DMS 273 (cell line): ENCODE data around the gene TMEM132E.
A peak's percentile ranks its signal among the peaks of the same experiment; 100 is the strongest.

Experiments used
- DNase-seq: peaks from one replicate; lab custom pipeline; 2025; ENCODE audit not compliant: unreplicated experiment; lab: John Stamatoyannopoulos, UW

TMEM132E gene

GRCh38 chr17:34567691-34568465, 11.5 kb upstream of the TMEM132E start:
- no peak for DNase-seq

DNA sequence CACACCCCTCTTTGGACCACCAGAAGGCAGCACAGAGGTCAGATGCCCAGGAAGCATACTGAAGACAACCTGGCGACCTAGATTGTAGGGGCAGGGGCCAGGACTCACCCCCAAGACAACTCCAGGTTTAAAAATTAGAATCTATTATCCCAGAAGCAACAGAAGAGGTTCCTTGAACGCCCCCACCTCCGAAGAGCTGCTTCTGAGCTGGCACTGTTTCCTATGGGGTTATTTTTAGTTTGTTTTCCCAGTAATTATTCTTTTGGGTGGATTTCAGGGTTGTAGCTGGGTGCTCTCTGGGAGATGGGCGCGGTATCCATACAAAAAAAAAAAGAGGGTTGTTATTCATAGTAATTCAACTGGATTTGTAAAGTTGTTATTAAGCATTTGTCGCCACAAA, 10.4 kb upstream of the TMEM132E start:
- no peak for DNase-seq

DNA sequence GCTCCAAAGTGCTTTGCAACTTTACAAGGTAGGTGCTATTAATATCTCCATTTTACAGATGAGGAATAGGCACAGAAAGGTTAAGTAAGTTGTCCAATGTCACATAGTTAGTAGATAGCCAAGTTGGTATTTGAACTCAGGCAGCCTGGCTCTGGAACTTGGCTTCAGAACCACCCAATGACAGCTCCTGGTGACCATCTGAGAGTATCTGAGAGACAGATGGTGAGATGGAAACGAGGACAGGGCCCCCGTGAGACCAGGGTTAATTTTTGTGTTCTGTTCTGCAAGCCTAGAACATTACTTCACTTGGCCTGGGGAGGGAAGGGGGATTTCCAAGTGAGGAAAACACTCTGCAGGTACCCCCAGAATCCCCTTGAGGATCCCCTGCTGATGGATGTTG, 9.8 kb upstream of the TMEM132E start:
- no peak for DNase-seq

DNA sequence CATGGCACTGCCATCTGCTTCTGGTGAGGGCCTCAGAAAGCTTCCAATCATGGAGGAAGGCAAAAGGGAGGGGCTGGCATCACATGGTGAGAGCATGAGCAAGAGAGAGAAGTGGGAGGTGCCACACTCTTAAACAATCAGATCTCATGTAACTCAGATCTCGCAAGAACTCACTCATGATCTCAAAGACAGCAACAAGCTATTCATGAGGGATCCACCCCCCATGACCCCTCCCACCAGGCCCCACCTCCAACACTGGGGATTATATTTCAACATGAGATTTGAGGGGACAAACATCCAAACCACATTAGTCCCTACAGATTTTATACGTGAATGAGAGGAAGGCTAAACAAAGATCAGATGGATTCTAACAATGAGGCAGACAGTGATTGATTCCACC, 8.9 kb upstream of the TMEM132E start:
- no peak for DNase-seq

- DNase-seq: no peak
These were observed 7.8 kb upstream of the TMEM132E start for GRCh38 chr17:34571428-34572130.

DNA sequence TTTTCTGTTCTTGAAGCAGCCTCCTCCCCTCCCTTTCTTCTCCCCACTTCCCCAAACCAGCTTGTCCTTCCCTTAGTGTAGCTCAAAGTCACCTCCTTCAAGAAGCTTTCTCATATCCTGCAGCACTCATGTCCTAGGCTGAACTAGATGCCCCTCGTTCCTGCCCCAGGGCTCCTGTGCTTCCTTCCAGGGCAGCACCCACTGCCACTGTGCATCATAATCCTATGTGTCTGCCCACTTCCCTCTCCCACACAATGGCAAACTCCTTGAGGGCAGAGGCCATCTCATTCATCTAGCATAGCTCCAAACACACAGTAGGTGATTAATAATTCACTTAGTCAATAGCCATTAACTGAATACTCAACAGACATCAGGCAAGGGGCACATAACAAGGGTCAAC, 6.9 kb upstream of the TMEM132E start:
- no peak for DNase-seq

- no peak for DNase-seq
These were observed 4.2 kb upstream of the TMEM132E start for GRCh38 chr17:34575182-34575581.

- peak; percentile 6 for DNase-seq
These were observed 1.4 kb upstream of the TMEM132E start for GRCh38 chr17:34578016-34578415.

- DNase-seq: no peak
These were observed 746 bp upstream of the TMEM132E start for GRCh38 chr17:34578656-34579016.

GRCh38 chr17:34579979-34580684, 750 bp downstream of the TMEM132E start:
- DNase-seq: peak; percentile 69

DNA sequence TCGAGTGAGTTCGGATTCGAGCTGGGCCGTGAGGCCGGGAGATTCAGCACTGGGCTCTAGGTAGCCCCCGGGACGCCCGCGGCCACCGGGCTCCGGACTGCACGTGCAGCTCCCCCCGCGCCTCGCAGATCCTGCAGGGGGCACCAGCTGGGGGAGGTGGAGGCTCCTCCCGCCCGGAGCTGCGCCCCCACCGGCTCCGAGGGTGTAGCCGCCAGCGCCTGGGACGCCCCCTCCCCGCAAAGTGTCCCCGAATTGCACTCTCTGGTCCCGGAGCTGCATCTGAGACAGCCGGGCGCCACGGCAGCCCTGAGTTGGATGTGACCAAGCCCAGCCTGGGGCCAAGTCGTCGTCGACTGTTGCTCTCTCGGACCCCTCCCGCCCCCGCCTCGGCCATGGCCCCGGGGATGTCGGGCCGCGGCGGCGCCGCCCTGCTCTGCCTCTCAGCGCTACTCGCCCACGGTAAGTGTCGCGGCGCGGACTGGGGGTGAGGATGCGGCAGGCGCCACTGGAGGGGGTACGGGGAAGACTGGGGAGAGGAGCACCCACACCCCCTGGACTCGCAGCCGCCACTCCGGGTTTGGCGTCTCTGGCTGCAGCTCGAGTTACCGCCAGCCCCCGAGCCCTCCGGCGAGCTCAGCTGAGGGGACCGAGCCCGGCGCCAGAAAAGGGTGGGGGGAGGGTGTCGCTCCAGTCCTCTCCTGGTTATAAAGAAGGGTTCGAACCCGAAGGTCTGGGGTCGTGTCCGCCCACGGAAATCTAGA, 1.5 kb downstream of the TMEM132E start:
- DNase-seq: peak; percentile 67

DNA sequence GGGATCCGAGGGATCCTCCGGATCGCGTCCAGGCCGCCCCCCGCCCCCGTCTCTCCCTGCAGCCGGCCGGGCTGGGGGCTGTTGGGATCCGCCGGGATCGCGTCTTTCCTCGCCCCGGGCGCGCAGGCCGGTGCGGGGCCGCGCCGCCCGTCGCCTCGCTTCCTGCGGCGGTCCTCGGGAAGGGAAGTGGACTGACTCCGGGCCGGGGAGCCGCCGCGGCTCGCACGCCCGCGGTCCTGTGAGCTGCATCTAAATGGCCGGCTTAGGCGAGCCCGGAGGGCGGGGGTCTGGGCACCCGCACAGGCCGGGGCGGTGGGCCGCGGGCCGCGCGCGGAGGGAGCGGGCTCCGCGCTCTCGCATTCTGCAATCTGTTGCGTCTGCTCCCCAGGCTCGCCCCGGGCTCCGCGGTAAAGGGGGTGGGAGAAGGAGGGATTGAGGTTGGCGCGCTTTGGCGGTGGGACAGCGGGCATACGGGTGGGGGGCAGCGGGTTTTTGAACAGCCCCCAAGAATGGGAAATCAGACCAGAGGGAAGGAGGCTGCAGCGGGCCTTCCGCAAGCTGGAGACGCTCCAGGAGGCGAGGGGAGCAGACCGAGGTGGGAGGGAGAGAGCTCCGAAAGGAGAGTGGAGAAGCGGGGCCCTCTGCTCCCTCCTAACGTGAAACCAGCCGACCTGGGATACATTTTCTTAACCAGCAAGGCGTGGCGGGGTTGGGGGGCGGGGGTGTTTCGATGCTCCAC, 2.2 kb downstream of the TMEM132E start:
- DNase-seq: peak; percentile 34

- DNase-seq: peak; percentile 28
These were observed 3.0 kb downstream of the TMEM132E start for GRCh38 chr17:34582185-34582900.

DNA sequence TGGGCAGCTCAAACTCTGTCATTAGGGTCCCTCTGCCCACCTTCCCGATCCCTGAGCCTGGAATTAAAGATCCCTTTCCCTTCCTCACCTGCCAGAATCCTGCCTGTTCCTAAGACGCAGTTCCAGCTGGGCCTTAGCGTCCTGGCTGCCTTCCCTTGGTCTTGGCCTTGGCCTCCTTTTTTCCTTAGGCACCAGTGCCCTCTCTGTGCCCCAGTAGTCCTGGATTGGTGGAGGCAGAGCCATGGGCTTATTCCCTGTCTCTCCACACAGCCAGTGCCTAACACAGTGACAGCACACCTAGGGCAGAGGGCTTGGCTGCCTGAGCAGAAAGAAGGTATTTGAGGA, 3.5 kb downstream of the TMEM132E start:
- DNase-seq: no peak

- DNase-seq: peak; percentile 66
These were observed 5.5 kb downstream of the TMEM132E start for GRCh38 chr17:34584805-34585416.

- no peak for DNase-seq
These were observed 7.0 kb downstream of the TMEM132E start for GRCh38 chr17:34586346-34586846.

- DNase-seq: no peak
These were observed 8.9 kb downstream of the TMEM132E start for GRCh38 chr17:34588266-34588665.

- DNase-seq: no peak
These were observed 10.0 kb downstream of the TMEM132E start for GRCh38 chr17:34589120-34589965.

GRCh38 chr17:34592002-34592401, 12.6 kb downstream of the TMEM132E start:
- DNase-seq: no peak
